Measurements from ENCODE around the gene SPART. TPM values are rescaled to one million over a fixed set of nuclear protein-coding genes. Genes with fewer than 3 reads are reported as not detected.

Gene SPART
- polyA plus RNA-seq, 1 donor from 2014 or later, result 52.4 TPM

DNA sequence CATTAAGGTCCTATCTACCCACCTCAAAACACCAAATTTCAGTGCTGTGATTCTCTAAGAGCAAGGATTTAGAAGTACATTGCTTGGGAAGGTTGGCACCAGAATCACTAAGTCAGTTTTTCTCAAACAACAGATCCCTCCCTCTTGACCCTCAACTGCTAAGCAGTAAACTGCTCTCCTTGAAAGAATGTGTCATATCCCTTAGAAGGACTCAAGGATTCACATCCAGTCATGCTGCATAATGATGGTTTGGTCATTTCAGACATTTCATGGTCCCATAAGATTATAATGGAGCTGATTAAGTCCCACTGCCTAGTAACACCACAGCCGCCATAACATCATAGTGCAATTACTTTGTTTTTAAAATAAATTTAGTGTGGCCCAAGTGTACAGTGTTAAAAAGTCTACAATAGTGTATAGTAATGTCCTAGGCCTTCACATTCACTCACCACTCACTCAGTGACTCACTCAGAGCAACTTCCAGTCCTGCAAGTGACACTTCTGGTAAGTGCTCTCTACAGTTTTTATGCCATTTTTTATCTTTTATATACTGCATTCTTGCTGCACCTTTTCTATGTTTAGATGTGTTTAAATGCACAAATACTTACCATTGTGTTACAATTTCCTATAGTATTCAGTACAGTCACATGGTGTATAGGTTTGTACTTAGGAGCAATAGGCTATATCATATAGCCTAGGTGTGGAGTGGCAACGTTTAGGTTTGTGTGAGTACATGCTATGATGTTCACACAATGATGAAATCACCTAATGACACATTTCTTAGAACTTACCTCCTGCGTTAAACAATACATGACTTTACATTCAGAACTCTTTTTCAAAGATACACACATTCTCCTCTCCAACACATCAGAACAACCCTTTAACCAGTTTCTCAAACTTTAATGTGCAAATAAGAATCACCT, 32.9 kb downstream of the SPART start:
- no peak overlapping the region for H3K4me3 ChIP-seq (ENCODE audit: low read length)
- H3K36me3 ChIP-seq (ENCODE audit: insufficient read depth, low read length), result peaks cover 16% of the 10 kb centered on the region
- H3K9me3 ChIP-seq (ENCODE audit: low read length), result no peaks in the 10 kb centered on the region
- H4K20me1 ChIP-seq (ENCODE audit: insufficient read depth), result no peaks in the 10 kb centered on the region
- H2AFZ ChIP-seq (ENCODE audit: low read depth, low read length), result no peak overlapping the region
- no peaks in the 10 kb centered on the region for H3K27me3 ChIP-seq (ENCODE audit: insufficient read depth, low read depth, low read length)
- no peak overlapping the region for H3K4me2 ChIP-seq (ENCODE audit: low read length)
- no peak overlapping the region for H3K9ac ChIP-seq (ENCODE audit: low read length)
- TF ChIP-seq EP300 (conservative IDR thresholded peaks at IDR 0.05; ENCODE audit: poor library complexity, severe bottlenecking), result no peak
- TF ChIP-seq RAD21 (conservative IDR thresholded peaks at IDR 0.05), result no peak
- TF ChIP-seq POLR2AphosphoS5 (IDR thresholded peaks at IDR 0.05), result no peak
- TF ChIP-seq, protein P1, sequence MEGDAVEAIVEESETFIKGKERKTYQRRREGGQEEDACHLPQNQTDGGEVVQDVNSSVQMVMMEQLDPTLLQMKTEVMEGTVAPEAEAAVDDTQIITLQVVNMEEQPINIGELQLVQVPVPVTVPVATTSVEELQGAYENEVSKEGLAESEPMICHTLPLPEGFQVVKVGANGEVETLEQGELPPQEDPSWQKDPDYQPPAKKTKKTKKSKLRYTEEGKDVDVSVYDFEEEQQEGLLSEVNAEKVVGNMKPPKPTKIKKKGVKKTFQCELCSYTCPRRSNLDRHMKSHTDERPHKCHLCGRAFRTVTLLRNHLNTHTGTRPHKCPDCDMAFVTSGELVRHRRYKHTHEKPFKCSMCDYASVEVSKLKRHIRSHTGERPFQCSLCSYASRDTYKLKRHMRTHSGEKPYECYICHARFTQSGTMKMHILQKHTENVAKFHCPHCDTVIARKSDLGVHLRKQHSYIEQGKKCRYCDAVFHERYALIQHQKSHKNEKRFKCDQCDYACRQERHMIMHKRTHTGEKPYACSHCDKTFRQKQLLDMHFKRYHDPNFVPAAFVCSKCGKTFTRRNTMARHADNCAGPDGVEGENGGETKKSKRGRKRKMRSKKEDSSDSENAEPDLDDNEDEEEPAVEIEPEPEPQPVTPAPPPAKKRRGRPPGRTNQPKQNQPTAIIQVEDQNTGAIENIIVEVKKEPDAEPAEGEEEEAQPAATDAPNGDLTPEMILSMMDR (IDR thresholded peaks at IDR 0.05; ENCODE audit: poor library complexity, severe bottlenecking), result no peak
- TF ChIP-seq EZH2 (IDR thresholded peaks at IDR 0.05; ENCODE audit: borderline replicate concordance, insufficient read depth, low read length, poor library complexity, severe bottlenecking), result no peak
- no peak for TF ChIP-seq SMC3 (conservative IDR thresholded peaks at IDR 0.05; ENCODE audit: poor library complexity)
- TF ChIP-seq, protein P2, sequence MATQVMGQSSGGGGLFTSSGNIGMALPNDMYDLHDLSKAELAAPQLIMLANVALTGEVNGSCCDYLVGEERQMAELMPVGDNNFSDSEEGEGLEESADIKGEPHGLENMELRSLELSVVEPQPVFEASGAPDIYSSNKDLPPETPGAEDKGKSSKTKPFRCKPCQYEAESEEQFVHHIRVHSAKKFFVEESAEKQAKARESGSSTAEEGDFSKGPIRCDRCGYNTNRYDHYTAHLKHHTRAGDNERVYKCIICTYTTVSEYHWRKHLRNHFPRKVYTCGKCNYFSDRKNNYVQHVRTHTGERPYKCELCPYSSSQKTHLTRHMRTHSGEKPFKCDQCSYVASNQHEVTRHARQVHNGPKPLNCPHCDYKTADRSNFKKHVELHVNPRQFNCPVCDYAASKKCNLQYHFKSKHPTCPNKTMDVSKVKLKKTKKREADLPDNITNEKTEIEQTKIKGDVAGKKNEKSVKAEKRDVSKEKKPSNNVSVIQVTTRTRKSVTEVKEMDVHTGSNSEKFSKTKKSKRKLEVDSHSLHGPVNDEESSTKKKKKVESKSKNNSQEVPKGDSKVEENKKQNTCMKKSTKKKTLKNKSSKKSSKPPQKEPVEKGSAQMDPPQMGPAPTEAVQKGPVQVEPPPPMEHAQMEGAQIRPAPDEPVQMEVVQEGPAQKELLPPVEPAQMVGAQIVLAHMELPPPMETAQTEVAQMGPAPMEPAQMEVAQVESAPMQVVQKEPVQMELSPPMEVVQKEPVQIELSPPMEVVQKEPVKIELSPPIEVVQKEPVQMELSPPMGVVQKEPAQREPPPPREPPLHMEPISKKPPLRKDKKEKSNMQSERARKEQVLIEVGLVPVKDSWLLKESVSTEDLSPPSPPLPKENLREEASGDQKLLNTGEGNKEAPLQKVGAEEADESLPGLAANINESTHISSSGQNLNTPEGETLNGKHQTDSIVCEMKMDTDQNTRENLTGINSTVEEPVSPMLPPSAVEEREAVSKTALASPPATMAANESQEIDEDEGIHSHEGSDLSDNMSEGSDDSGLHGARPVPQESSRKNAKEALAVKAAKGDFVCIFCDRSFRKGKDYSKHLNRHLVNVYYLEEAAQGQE (IDR thresholded peaks at IDR 0.05; ENCODE audit: borderline replicate concordance), result no peak
- TF ChIP-seq TAF1 (IDR thresholded peaks at IDR 0.05; ENCODE audit: low read depth), result no peak
- TF ChIP-seq MXI1 (conservative IDR thresholded peaks at IDR 0.05; ENCODE audit: poor library complexity, severe bottlenecking), result no peak
- no peaks in the 10 kb centered on the region for H3K79me2 ChIP-seq (replicated peaks; ENCODE audit: insufficient read depth, low read length)
- H3K9me2 ChIP-seq (ENCODE audit: insufficient read depth, low read length), result no peaks in the 10 kb centered on the region
- no peak overlapping the region for H3K27ac ChIP-seq (ENCODE audit: low read length)
- H3F3A ChIP-seq (ENCODE audit: insufficient read depth, low read length, poor library complexity, severe bottlenecking), result no peaks in the 10 kb centered on the region

DNA sequence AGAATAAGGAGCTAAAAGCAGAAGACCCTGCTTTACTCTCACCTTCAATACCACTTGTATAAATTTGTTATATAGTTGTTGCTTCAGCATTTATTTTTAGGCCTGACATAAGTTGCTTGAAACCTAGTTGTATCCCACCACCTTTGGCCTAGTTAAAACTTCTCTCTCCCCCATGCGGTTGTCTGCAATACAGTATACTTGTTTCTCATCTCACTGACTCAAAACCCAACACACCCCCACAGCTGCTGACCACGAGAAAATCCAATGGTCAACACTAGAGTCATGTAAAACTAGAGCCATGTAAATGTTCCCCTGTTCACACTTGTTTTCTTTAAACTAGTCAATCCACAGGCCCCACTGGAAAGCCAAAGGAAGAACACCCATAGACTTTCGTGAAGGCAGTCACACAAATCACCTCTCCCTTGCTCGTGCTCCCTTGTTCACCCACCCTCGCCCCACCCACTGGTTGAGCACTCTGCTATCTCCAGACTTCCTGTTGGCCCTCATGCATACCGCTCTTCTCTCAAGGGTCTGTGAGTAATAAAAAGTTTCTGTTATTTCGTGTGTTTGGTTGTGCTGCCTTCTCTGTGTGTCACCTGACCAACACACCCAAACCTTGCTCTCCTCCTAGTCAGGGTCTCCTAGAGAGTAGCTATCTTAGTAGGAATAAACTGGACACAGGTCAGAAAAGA, 35.6 kb downstream of the SPART start:
- Histone ChIP-seq H3K9me3 (ENCODE audit: low read length) (no peaks in the 10 kb centered on the region), H3K27me3 (ENCODE audit: insufficient read depth, low read depth, low read length) (no peaks in the 10 kb centered on the region), H3K79me2 (replicated peaks; ENCODE audit: insufficient read depth, low read length) (no peaks in the 10 kb centered on the region), H3K36me3 (ENCODE audit: insufficient read depth, low read length) (peaks cover 16% of the 10 kb centered on the region), H3K9ac (ENCODE audit: low read length) (no peak overlapping the region), H3F3A (ENCODE audit: insufficient read depth, low read length, poor library complexity, severe bottlenecking) (no peaks in the 10 kb centered on the region), H3K4me3 (ENCODE audit: low read length) (no peak overlapping the region), H3K9me2 (ENCODE audit: insufficient read depth, low read length) (no peaks in the 10 kb centered on the region), H3K4me2 (ENCODE audit: low read length) (no peak overlapping the region), H2AFZ (ENCODE audit: low read depth, low read length) (no peak overlapping the region), H4K20me1 (ENCODE audit: insufficient read depth) (no peaks in the 10 kb centered on the region), H3K27ac (ENCODE audit: low read length) (no peak overlapping the region)
- TF ChIP-seq, protein P1 (IDR thresholded peaks at IDR 0.05; ENCODE audit: poor library complexity, severe bottlenecking), result no peak
- TF ChIP-seq, protein P2 (IDR thresholded peaks at IDR 0.05; ENCODE audit: borderline replicate concordance), result no peak
- TF ChIP-seq TAF1 (IDR thresholded peaks at IDR 0.05; ENCODE audit: low read depth) (no peak), SMC3 (conservative IDR thresholded peaks at IDR 0.05; ENCODE audit: poor library complexity) (no peak), POLR2AphosphoS5 (IDR thresholded peaks at IDR 0.05) (no peak), EZH2 (IDR thresholded peaks at IDR 0.05; ENCODE audit: borderline replicate concordance, insufficient read depth, low read length, poor library complexity, severe bottlenecking) (no peak), EP300 (conservative IDR thresholded peaks at IDR 0.05; ENCODE audit: poor library complexity, severe bottlenecking) (no peak), RAD21 (conservative IDR thresholded peaks at IDR 0.05) (no peak), MXI1 (conservative IDR thresholded peaks at IDR 0.05; ENCODE audit: poor library complexity, severe bottlenecking) (no peak)

Data from neural cell (in vitro differentiated cells).